SKM-1 treated with dmso at 0.1 percent for 144 hours (cell line): ENCODE results near the gene SAMD8.

Source experiments
- DNase-seq: peaks from one replicate; lab custom pipeline; 2025; ENCODE audit not compliant: unreplicated experiment; lab: John Stamatoyannopoulos, UW

SAMD8 gene

GRCh38 chr10:75111365-75111906 is at the start of gene SAMD8:
TSS of gene SAMD8 (plus strand) at chr10:75111656. CDS start at chr10:75150529, 38,873 bp downstream.
- DNase-seq = peak; percentile 95

GRCh38 chr10:75061709-75062505 is 49.5 kb upstream of the SAMD8 start:
- DNase-seq = no peak

GRCh38 chr10:75062506-75063299 is 48.8 kb upstream of the SAMD8 start:
- DNase-seq = no peak

- DNase-seq = no peak
These were observed 47.8 kb upstream of the SAMD8 start for GRCh38 chr10:75063461-75064230.

DNA sequence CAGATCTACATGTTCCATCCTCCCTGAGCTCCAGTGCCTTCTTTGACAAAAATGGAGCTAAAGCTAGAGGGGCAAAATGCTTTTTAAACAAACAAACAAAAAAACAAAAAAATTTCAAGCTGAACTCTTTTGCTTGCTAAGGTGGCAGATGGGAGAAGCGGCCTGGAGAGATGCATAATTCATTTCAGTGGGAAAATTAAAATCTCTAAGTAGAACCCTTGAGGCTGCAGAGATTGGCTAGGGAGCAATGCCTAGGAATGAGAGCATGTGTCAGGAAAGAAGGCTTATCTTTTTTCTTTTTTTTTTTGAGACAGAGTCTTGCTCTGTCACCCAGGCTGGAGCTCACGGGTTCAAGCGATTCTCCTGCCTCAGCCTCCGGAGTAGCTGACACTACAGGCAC is 46.4 kb upstream of the SAMD8 start:
- DNase-seq = no peak

DNA sequence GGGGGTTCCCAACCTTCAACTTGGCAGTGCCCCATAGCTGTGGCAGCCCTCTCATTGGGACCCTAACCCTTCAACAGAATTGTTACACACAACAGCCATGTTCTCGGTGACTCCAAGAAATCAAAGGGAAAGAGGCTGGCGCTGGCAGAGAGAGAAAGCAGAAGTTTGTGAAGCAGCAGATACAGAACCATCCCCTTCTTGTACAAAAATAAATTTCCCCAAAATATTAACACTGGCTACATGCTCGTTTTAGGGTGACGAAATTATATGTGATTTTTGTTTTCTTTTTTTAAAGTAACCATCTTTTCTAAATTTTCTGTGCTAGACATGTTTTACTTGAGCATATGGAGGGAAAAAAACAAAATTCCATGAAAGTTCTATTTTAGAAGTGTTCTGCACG is 45.2 kb upstream of the SAMD8 start:
- DNase-seq = no peak

DNA sequence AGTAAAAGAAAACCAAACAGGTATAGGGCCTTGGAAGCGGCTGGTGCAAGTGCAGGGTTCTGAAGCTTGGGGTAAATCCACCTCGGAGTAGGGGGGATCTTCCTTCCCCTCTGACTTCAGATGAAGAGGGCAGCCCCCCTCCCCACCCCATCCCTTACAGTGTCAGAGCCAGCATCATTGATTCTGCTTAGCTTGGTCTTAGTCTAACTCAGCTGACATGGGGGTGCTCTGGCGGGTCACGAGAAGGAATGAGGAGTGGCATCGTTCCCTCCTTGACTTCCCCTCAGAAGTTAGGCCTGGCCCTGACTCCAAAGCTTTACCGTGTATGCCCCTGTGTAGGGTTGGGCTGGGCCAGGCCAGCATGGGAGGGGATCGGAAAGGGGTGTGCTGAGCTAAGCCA is 44.2 kb upstream of the SAMD8 start:
- no peak for DNase-seq

DNA sequence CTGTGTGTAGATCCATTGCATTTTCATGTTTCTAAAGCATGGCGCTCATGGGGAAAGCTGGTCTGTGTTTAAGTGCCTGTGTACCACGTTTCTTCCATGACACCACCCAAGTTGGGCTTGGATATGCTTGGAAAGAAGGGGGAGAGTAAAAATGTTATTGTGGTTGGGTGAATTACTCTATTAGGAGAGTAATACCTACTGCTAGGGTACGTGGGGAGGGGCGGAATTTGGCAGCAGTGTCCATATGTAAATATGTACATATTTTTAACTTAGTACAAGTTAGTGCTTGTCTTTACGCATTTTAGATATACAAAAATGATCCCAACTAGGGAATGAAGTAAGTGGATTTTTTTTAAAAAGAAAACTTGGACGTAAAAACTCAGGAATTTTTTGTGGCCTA is 42.9 kb upstream of the SAMD8 start:
- no peak for DNase-seq

- no peak for DNase-seq
These were observed 41.0 kb upstream of the SAMD8 start for GRCh38 chr10:75070476-75070875.

GRCh38 chr10:75070961-75071428 is 40.5 kb upstream of the SAMD8 start:
- DNase-seq = no peak

GRCh38 chr10:75071756-75072155 is 39.7 kb upstream of the SAMD8 start:
- DNase-seq = no peak

- DNase-seq = no peak
These were observed 38.7 kb upstream of the SAMD8 start for GRCh38 chr10:75072727-75073126.

GRCh38 chr10:75073442-75073841 is 38.0 kb upstream of the SAMD8 start:
- no peak for DNase-seq

DNA sequence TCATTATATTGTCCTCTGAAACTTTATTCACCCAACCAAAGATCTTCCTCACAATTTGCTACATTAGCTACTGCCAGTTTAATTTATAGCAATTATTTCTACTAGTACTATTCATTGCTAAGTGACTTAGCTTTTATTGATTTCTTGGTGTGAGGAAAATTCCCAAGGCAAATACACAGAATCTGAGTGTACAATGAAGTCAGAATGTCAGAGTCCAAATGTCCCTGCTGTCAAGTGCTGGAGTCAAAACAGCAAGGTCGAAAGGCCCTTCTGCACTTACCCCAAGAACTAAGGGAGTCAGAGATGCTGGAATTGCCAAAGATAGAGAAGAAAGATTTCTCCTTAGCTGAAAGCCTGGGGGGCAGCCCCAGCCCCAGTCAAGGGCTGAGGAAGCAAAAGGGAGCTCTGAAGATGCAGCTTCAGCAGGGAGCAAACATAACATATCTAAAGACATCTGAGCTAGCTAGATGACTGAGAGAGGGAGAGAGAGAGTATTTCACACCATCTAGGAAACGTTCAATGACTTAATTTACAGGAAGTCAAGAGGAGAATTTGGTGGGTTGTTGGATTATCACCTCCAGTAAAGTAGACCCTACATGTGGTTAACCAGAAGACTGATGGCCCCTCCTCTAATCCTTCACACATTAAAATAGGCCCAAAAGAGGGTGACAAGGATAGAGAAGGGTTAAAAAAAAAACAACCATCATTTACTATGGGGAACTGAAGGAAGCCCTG is 36.6 kb upstream of the SAMD8 start:
- DNase-seq = no peak

- no peak for DNase-seq
These were observed 35.1 kb upstream of the SAMD8 start for GRCh38 chr10:75076348-75076747.

DNA sequence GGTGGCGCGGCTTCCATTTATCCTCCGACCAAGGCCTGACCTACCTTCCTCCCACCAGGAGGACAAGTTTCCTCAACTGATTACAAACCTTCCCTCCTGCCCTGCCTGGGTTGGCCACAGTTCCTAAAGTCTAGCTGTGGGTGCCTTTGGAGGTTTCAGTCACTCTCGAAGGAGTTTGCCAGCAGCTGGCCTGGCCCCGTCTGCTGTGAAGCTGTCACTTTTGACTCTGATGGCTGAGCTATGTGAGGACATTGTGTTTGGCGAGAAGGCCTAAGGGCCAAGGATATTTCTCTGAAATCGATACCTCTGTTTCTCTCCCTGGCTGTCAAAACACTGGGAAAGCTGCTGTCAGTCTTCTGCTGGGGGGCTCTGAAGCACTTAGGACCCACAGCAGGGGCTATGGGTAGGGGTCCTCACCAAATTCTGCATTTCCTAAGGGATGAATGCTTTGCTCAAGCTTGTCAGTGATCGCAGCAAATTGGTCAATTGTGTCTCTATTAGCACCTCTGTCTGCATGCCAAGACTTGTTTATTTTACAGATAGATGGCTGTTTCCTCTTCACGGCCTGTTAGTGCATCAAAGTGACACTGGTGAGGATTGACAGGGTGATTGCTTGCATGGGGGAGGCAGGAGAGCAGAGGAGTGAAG is 31.9 kb upstream of the SAMD8 start:
- no peak for DNase-seq

GRCh38 chr10:75080554-75080953 is 30.9 kb upstream of the SAMD8 start:
- DNase-seq = no peak

DNA sequence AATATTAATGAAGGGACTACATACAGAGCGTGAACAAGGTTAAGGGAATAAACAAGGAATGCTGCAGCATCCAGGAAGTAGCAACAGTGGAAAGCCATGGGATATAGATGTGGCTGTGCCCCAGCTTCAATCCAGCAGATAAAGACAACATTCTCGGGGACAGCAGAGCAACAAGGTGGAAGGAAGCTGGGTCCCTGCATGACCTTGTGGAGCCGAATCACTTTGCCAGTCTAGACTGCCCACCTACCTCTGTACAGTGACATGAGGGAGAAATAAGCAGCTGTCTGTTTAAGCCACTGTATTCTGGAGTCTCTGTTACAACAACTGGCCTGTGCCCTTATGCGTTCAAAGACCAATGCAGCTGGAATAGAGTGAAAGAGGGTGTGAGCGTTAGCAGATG is 30.1 kb upstream of the SAMD8 start:
- DNase-seq = no peak

DNA sequence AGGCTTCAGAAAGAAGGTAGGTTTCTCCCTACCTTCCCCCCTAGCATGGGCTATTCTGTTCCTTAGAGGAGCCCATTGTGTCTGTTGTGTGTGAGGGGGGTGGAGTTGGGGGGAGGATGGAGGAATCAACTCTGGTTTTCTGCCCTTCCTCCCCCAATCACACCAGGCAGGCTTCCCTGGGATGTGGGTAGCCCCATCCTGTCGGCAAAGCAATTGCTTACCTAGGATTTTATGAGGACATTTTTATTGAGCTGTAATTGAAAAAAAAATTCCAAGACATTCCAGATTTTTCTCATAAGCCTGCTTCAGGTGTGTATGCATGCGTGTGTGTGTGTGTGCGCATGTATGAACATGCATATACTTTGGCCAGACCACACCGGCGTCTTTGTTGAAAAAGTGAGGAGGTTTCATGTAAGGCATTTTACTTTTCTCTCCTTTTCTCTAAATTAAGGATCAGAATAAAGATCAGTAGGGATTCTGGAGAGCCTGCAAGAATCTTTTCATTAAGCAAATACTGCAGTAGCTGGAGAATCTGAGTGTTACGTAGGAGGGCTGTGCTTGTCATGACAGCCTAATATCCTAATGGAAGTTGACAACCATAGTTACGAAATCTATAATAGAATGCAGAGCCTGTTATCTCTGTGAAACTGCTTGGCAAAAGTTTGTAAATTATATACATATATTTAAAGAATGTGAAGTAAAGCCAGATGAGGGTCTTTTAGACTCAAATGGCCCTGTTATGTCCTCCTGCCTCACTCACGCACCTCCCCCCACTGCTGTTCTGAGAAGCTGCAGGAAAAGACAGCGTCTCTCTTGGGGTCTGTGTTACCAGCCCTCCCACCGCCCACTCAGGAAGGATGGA is 27.3 kb upstream of the SAMD8 start:
- no peak for DNase-seq
